ENCODE data around the gene POLR1A. TPM values are rescaled to one million over a fixed set of nuclear protein-coding genes. Genes with fewer than 3 reads are reported as not detected.

The POLR1A gene
- total RNA-seq, 2 donors from 2014 or later, result 19.0 to 38.2 TPM

- Histone ChIP-seq H3K9me3 (no peaks in the 10 kb centered on the region), H3K27ac (no peak overlapping the region), H3K27me3 (replicated peaks; ENCODE audit: insufficient read depth) (no peaks in the 10 kb centered on the region), H3K36me3 (peaks cover 34% of the 10 kb centered on the region), H3K4me1 (ENCODE audit: control insufficient read depth in 1 of 2, low read depth in 2 of 2) (no peaks in the 10 kb centered on the region), H3K4me3 (no peak overlapping the region)
- DNase-seq (ENCODE audit: low spot score) (no peak), ATAC-seq (ENCODE audit: insufficient number of reproducible peaks, low FRiP score, low read depth) (no peak)
- TF ChIP-seq CTCF (IDR thresholded peaks at IDR 0.05), result no peak
Observed at GRCh38 chr2:86053166-86053565, 52.5 kb downstream of the POLR1A start.

- DNase-seq (ENCODE audit: low spot score) (no peak), ATAC-seq (ENCODE audit: insufficient number of reproducible peaks, low FRiP score, low read depth) (no peak)
- Histone ChIP-seq H3K36me3 (peaks cover 34% of the 10 kb centered on the region), H3K27ac (no peak overlapping the region), H3K4me3 (no peak overlapping the region), H3K9me3 (no peaks in the 10 kb centered on the region), H3K27me3 (replicated peaks; ENCODE audit: insufficient read depth) (no peaks in the 10 kb centered on the region), H3K4me1 (ENCODE audit: control insufficient read depth in 1 of 2, low read depth in 2 of 2) (no peaks in the 10 kb centered on the region)
- TF ChIP-seq CTCF (IDR thresholded peaks at IDR 0.05), result no peak
Observed at GRCh38 chr2:86052676-86053075, 53.0 kb downstream of the POLR1A start.

- Histone ChIP-seq H3K36me3 (peaks cover 34% of the 10 kb centered on the region), H3K9me3 (no peaks in the 10 kb centered on the region), H3K27ac (no peak overlapping the region), H3K27me3 (replicated peaks; ENCODE audit: insufficient read depth) (no peaks in the 10 kb centered on the region), H3K4me3 (no peak overlapping the region), H3K4me1 (ENCODE audit: control insufficient read depth in 1 of 2, low read depth in 2 of 2) (no peaks in the 10 kb centered on the region)
- DNase-seq (ENCODE audit: low spot score), result no peak
- no peak for TF ChIP-seq CTCF (IDR thresholded peaks at IDR 0.05)
- ATAC-seq (ENCODE audit: insufficient number of reproducible peaks, low FRiP score, low read depth), result no peak
Observed at GRCh38 chr2:86052265-86052664, 53.4 kb downstream of the POLR1A start.

- no peak for ATAC-seq (ENCODE audit: insufficient number of reproducible peaks, low FRiP score, low read depth)
- Histone ChIP-seq H3K9me3 (no peaks in the 10 kb centered on the region), H3K27ac (no peak overlapping the region), H3K4me3 (no peak overlapping the region), H3K36me3 (peaks cover 37% of the 10 kb centered on the region), H3K27me3 (replicated peaks; ENCODE audit: insufficient read depth) (no peaks in the 10 kb centered on the region), H3K4me1 (ENCODE audit: control insufficient read depth in 1 of 2, low read depth in 2 of 2) (no peaks in the 10 kb centered on the region)
- no peak for DNase-seq (ENCODE audit: low spot score)
- no peak for TF ChIP-seq CTCF (IDR thresholded peaks at IDR 0.05)
Observed at GRCh38 chr2:86050301-86050700, 55.4 kb downstream of the POLR1A start.

- peaks cover 44% of the 10 kb centered on the region for H3K36me3 ChIP-seq
- H3K27ac ChIP-seq, result no peak overlapping the region
- ATAC-seq (ENCODE audit: insufficient number of reproducible peaks, low FRiP score, low read depth), result no peak
Observed at GRCh38 chr2:86049529-86049928, 56.2 kb downstream of the POLR1A start.

More at GRCh38 chr2:86049529-86049928, 56.2 kb downstream of the POLR1A start:
- TF ChIP-seq CTCF (IDR thresholded peaks at IDR 0.05), result no peak
- Histone ChIP-seq H3K4me3 (no peak overlapping the region), H3K9me3 (no peaks in the 10 kb centered on the region), H3K4me1 (ENCODE audit: control insufficient read depth in 1 of 2, low read depth in 2 of 2) (no peaks in the 10 kb centered on the region), H3K27me3 (replicated peaks; ENCODE audit: insufficient read depth) (no peaks in the 10 kb centered on the region)
- no peak for DNase-seq (ENCODE audit: low spot score)
